Measurements from ENCODE around the gene TSPAN31.

Gene TSPAN31

GRCh38 chr12:57736741-57737466 lies 7.9 kb upstream of the TSPAN31 start:
- DNase-seq = no peak

DNA sequence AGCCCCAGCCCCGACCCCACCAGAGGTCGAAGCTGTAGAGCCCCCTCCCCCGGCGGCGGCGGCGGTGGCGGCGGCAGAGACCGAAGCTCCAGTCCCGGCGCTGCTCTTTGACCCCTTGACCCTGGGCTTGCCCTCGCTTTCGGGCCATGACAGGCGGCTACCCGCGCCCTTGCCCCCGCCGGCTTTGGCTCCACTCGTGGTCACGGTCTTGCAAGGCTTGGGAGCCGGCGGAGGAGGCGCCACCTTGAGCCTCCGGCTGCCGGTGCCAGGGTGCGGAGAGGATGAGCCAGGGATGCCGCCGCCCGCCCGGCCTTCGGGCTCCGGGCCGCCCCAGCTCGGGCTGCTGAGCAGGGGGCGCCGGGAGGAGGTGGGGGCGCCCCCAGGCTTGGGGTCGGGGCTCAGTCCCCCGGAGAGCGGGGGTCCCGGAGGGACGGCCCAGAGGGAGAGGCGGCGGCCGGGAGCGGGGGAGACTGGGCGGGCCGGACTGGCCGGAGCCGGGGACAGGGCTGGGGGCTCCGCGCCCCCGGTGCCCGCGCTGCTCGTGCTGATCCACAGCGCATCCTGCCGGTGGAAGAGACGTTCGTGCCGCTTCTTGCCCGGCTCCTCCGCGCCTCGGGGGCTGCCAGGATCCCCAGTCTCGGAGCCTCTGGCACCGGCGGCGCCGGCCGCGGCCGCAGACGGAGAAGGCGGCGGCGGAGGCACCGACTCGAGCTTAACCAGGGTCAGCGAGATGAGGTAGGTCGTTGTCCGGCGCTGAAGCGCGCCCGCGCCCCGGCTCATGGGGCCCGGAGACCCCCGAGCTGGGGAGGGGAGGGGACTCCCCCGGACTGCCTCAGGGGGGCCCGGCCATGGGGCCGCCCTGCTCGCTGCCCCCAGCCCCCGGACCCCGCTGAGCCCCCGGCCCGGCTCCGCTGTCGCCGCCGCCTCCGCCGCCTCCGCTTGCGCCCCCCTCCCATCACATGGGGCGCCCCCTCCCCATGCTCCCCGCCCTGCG lies 7.1 kb upstream of the TSPAN31 start:
- no peak for DNase-seq

DNA sequence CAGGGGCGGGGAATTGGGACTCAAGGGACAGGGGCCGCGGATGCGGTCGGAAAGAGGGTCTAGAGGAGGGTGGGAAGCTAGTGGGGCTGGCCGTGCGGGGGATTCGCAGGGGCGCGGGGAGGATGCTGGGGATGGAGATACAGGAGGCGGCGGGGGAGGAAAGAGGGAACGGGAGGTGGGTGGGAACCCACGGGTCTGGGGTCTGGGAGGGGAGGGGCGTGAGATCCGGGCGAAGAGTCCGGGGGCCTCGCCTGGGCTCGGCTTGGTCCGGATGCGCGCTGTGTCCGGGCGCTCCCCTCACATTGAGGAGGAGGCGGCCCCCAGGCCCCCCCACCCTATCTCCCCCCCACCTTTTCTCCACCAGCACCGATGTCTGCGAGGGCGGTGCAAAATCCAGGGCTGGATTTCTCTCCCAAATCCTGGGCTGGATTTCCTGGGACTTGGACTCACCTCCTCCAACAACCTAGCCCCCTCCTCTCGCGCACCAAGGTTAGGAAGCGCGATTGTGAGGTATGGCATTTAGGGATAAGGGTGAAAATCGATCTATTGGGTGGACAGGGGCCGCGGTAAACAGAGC lies 6.1 kb upstream of the TSPAN31 start, which contains the start of gene AGAP2:
Gene AGAP2, minus strand, starts transcription at position 82 of the 577 bp plus-strand sequence. CDS start 496 bp downstream, outside the sequence.
- no peak for DNase-seq

- no peak for DNase-seq
Observed at GRCh38 chr12:57739387-57739786, 5.5 kb upstream of the TSPAN31 start.

GRCh38 chr12:57739914-57740538 lies 4.8 kb upstream of the TSPAN31 start:
- DNase-seq = no peak

DNA sequence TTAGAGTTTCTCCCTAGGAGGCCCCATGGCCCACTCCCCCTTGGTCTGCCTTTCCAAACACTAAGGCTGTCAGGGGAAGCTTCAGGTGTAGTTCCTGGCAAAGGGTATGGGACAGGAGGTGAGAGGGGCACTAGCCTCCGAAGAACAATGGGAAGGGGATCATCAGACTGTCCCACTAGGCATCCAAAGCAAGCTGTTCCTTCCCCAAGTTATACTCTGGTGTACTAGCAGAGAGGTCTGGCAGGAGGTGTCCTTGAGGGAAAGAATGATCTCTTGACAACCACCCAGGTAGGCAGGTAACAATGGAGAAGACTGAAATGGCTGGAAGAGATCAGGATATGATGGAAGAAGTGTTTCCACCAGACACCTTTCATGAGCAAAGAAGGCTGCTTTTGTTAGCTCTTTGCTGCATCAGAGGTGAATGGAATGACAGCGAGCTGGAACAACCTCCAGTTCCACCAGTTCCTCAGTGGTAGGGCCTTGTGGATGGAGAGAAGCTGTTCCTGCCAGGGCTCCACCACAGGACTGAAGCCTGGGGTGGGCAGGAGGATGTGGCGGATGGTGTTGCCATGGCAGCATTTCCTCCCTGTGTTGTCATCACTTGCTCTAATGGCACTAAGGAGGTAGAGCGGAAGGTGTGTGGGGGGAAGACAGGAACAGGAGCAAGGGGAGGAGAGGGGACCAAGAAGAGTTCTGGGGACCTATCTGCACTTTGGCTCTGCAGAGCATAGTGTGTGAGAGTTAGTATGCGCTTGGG lies 4.0 kb upstream of the TSPAN31 start:
- DNase-seq = no peak

DNA sequence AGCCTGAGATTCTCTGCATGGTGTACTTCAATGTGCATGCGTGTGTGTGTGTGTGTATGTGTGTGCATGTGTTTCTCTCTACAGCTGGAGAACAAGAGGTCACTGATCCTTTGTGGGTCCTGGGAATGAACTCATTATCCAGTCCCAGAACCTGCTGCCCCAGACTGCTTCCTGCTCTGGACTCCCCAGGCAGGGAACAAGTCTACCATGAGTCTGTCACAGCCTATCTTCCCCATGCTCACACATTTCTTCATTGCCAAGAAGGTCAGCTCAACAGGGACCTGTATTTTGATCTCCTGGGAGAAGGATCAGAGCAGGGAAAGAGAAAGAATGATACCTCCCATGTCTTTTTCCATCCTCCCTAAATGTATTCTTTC lies 3.4 kb upstream of the TSPAN31 start:
- DNase-seq = no peak

- DNase-seq = no peak
Observed at GRCh38 chr12:57741844-57742738, 2.7 kb upstream of the TSPAN31 start.

DNA sequence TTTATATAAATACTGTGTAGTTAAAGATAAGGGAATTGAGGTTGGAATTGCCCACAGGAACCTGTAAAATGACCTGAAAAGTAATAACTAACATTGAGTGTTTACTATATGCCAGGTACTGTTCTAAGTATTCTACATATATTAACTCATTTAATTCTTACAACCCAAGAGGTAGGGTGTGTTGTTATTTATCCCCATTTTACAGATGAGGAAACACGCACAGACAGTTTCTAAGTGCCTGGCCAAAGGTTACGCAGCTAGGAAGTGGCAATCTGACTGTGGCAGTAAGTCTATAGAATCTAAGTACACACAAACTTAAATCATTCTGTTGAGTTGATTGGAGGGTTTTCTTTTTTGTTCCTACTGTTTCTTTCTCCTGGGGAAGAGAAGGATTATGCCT lies 1.1 kb upstream of the TSPAN31 start:
- DNase-seq = no peak

DNA sequence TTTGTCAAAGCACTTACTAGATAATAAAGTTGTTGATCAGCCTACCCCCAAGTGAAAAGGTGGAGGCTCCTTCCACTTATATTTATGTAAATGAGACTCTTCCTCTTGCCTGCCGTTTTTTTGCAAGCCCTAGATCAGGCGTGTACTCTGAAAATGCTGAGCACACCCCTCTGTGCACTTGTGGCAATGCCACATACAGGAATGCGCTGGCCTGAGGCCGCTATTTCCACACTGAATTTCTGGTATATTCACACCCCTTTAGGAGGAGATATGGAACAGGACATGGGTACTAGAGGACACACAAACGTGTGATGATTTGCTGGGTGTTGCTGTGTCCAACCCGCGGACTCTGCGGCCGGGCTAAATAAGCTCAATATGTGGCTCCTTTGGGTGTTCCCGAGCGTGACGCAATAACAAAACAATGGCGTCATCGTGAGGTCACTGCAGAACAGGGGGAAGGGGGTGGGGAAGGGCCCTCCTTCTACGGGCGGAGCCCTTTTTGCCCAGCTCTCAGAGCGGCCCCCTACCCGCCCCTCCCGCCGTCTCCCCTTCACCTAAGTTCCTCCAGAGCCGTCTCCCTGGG lies 554 bp upstream of the TSPAN31 start:
- no peak for DNase-seq

GRCh38 chr12:57745485-57745881 lies 644 bp downstream of the TSPAN31 start:
- no peak for DNase-seq

DNA sequence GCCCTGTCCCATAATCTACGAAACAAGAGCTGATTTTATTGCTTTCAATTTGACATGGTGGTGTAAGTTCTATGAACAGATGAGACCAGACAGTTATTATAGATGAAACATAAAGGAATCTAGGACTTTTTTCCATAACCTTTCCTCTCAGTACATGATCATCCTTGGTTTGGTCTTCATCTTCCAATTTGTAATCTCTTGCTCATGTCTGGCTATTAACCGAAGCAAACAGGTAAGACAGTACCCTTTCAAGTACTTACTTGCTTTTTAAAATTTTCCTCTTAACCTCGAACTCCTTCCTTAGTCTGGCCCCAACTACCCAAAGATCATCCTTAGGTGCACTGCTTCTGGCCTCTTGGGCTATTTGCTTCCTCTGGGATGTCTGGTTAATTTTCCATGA lies 1.2 kb downstream of the TSPAN31 start:
- DNase-seq = no peak

GRCh38 chr12:57749061-57749460 lies 4.2 kb downstream of the TSPAN31 start:
- no peak for DNase-seq

DNA sequence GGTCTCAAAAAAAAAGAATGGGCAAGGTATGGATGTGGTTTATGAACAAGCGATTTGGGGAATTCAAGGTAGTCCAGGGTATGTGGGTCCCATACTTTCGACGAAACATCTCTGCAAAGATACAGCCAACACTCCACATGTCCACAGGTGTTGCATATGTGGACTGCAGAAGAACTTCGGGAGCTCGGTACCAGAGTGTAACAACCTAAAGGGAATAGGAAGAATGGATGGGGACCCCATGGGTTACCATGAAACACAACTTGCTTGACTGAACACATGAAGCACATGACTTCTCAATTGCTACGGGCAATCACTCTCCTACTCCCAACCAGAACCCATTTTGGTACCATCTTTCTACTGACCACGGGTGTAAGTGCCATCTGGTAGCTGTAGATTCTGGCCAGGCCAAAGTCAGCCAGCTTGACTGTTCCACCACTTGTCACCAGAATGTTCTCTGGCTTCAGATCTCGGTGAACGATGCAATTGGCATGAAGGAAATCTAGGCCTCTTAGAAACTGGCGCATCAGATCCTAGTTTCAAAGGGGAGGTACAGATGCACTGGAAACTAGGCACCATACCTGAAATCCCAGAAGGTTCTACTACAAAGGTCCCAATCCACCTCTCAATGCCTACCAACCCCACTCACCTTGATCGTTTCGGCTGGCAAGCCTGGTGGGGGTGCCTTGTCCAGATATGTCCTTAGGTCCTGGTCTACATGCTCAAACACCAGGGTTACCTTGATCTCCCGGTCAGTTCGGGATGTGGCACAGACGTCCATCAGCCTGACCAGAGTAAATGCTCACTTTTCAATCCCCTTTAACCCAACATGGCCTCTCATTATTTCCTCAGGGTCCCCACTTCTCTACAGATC lies 6.0 kb downstream of the TSPAN31 start:
- DNase-seq = no peak

- peak; percentile 62 for DNase-seq
Observed at GRCh38 chr12:57751432-57751787, 6.6 kb downstream of the TSPAN31 start.

GRCh38 chr12:57751788-57752667 lies 7.2 kb downstream of the TSPAN31 start, which contains the start of gene CDK4:
CDK4 (minus strand) TSS chr12:57752310; CDS start chr12:57751717, 593 bp downstream.
- peak; percentile 100 for DNase-seq

DNA sequence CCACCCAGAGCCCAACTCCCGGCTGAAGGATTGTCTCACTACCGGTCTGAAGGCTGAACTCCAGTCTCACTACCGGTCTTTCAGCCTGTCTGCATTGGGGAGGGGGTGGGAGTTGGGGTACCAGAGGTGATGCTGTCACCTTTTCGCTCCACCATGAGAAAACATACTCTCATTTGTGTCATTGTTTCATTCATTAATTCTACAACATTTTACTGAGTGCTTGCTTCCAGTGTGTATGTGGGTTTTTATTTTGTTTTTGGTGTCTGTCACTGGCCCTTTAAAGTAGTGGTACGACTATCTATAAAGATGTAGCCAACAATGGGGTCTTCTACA lies 7.8 kb downstream of the TSPAN31 start:
- no peak for DNase-seq

DNA sequence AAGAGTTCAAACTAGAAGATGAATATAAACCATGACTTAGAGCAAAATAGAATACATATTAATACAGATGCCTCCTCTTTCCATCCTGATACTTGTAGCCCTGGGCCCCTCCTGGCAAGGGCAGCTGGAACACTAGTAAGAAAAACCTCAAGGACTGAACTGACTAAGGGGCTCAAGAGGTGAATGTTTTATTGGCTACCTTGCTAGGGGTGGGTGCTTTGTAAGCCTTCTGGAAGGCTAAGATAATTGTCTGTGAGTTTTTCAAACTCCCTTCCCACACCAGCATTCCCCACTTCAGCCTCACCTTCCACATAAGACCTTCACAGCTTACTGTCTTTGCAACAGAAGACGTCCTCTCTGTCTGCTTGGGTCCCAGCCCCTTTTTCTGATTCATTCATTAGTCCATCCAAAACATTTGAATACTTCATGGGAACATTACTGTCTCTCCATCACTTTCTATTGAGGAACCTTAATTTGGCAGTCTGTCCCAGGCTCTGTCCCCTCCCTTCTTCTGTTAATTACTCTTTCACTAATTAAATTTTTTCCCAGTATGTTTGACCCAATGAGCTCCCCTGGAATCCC lies 9.0 kb downstream of the TSPAN31 start:
- no peak for DNase-seq
